Tibial nerve (tissue), 4 donors: ENCODE results near the gene ARIH2. TPM values are rescaled to one million over a fixed set of nuclear protein-coding genes. Genes with fewer than 3 reads are reported as not detected.

Experiments
- DNase-seq, 2 donors: peaks; one replicate each; pipeline ENCODE4 v3.0.0-alpha.2; 2019; ENCODE audit warnings: low spot score in 2 of 2
- H3K27ac ChIP-seq, 4 donors: fragments of 200-600 bp; sonication (generic) in 3 of 4; one replicate each; pipeline ENCODE4 v1.5.1; 2017 to 2019; ENCODE audit warnings: mild to moderate bottlenecking in 1 of 4
- H3K27me3 ChIP-seq, 2 donors: fragments of 200-600 bp; sonication (generic) in 1 of 2; one replicate each; pipeline versions ENCODE4 v1.5.1 to v1.6.0; 2017 to 2019
- H3K36me3 ChIP-seq, 3 donors: fragments of 200-600 bp; sonication (generic); one replicate each; pipeline ENCODE4 v1.5.1; 2018 to 2019
- H3K4me1 ChIP-seq, 4 donors: fragments of 200-600 bp; sonication (generic) in 3 of 4; one replicate each; pipeline ENCODE4 v1.5.1; 2017 to 2019
- H3K4me3 ChIP-seq, 4 donors: fragments of 200-600 bp; sonication (generic) in 3 of 4; one replicate each; pipeline ENCODE4 v1.5.1; 2017 to 2019; ENCODE audit warnings: mild to moderate bottlenecking in 1 of 4, moderate library complexity in 1 of 4
- H3K9me3 ChIP-seq, 4 donors: fragments of 200-600 bp; sonication (generic) in 3 of 4; one replicate each; pipeline ENCODE4 v1.5.1; 2017 to 2019
- EP300 ChIP-seq, 2 donors: sonication (generic); formaldehyde crosslinking; IDR thresholded peaks; one replicate each; pipeline ENCODE4 v1.6.1; 2017; ENCODE audit warnings: antibody characterized with exemption in 2 of 2, mild to moderate bottlenecking in 1 of 2
- POLR2A ChIP-seq, 2 donors: fragments of 450-650 bp; IDR thresholded peaks; one replicate each; pipeline ENCODE4 v1.6.1; 2017; ENCODE audit warnings: antibody characterized with exemption in 2 of 2, mild to moderate bottlenecking in 2 of 2, moderate library complexity in 2 of 2
- WGBS, 2 donors: methylation state at CpG; one replicate each; pipeline ENCODE4 v1.1.5; 2018; 5-methylcytosine and 5-hydroxymethylcytosine counted together
- total RNA-seq, 4 donors: library from RNA; depleted of rRNA; stranded (reverse); fragments of >200 nt; gene quantifications; one replicate each; pipeline ENCODE4 v1.1.0, GENCODE V29; 2016
- TF ChIP-seq, protein P1 (sequence below), 5 experiments: fragments of 200-600 bp in 3 of 5; fragments of 450-650 bp in 2 of 5; sonication (generic) in 3 of 5; IDR thresholded peaks; one replicate each; pipeline ENCODE4 v1.5.1; 2016 to 2019; ENCODE audit warnings: antibody characterized with exemption in 5 of 5, mild to moderate bottlenecking in 3 of 5, moderate library complexity in 2 of 5

The ARIH2 gene
- total RNA-seq, 4 donors from 2014 or later, result 68.8 to 115 (median 94.4) TPM

DNA sequence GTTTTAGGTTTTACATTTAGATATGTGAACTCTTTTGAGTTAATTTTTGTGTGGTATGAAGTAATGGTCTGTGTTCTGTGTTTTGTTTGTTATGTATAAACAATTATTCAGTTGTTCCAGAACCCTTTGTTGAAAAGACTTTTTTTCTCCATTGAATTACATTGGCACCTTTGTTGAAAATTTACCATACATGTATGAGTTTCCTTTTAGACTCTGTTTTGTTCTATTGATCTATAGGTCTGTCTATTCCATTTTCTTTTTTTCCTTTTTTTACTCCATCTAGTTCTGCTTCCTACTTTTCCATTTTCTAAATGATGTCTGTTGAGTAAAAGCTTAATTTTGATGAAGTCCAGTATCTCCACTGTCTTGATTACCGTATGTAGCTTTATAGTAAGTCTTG, 31.4 kb downstream of the ARIH2 start:
- 44 to 68% methylated on average over 1 of the region's 1 CpG for WGBS, 2 donors
- H3K4me3 ChIP-seq, result no peak overlapping the region
- peaks cover 0 to 34% (median 0%) of the 10 kb centered on the region in 3 donors for H3K36me3 ChIP-seq
- TF ChIP-seq EP300 (IDR thresholded peaks at IDR 0.05) (no peak), POLR2A (IDR thresholded peaks at IDR 0.05) (no peak)
- TF ChIP-seq, protein P1, sequence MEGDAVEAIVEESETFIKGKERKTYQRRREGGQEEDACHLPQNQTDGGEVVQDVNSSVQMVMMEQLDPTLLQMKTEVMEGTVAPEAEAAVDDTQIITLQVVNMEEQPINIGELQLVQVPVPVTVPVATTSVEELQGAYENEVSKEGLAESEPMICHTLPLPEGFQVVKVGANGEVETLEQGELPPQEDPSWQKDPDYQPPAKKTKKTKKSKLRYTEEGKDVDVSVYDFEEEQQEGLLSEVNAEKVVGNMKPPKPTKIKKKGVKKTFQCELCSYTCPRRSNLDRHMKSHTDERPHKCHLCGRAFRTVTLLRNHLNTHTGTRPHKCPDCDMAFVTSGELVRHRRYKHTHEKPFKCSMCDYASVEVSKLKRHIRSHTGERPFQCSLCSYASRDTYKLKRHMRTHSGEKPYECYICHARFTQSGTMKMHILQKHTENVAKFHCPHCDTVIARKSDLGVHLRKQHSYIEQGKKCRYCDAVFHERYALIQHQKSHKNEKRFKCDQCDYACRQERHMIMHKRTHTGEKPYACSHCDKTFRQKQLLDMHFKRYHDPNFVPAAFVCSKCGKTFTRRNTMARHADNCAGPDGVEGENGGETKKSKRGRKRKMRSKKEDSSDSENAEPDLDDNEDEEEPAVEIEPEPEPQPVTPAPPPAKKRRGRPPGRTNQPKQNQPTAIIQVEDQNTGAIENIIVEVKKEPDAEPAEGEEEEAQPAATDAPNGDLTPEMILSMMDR (IDR thresholded peaks at IDR 0.05), result no peak
- H3K27ac ChIP-seq, result no peak overlapping the region
- H3K9me3 ChIP-seq, result no peaks in the 10 kb centered on the region
- no peaks in the 10 kb centered on the region for H3K27me3 ChIP-seq
- H3K4me1 ChIP-seq, result peaks cover 0 to 18% (median 0%) of the 10 kb centered on the region in 4 donors
- DNase-seq, result no peak

DNA sequence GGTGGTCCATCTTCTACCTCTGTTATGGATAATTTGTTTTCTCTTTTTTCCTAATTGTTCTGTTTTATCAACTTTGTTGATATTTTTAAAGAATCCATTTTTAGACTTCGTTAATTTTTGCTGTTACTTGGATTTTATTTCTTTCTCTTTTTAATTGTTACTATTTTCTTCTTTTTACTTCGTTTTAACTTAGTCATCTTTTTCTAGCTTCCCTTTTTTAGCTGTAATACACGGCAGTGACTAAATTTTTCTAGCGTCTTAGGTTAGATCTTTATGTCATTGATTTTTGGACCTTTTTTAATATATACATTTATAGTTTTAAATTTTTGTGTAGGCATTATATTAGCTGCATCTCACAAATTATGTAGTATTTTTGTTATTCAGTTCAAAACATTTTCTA, 33.1 kb downstream of the ARIH2 start:
- Histone ChIP-seq H3K36me3 (peaks cover 0 to 26% (median 0%) of the 10 kb centered on the region in 3 donors), H3K27ac (no peak overlapping the region), H3K4me1 (peaks cover 0 to 22% (median 0%) of the 10 kb centered on the region in 4 donors), H3K27me3 (no peaks in the 10 kb centered on the region), H3K9me3 (no peaks in the 10 kb centered on the region), H3K4me3 (no peak overlapping the region)
- DNase-seq, result no peak
- TF ChIP-seq, protein P1 (IDR thresholded peaks at IDR 0.05), result no peak
- TF ChIP-seq POLR2A (IDR thresholded peaks at IDR 0.05), result no peak
- no peak for TF ChIP-seq EP300 (IDR thresholded peaks at IDR 0.05)
- 82 to 90% methylated on average over 4 of the region's 4 CpGs for WGBS, 2 donors

DNA sequence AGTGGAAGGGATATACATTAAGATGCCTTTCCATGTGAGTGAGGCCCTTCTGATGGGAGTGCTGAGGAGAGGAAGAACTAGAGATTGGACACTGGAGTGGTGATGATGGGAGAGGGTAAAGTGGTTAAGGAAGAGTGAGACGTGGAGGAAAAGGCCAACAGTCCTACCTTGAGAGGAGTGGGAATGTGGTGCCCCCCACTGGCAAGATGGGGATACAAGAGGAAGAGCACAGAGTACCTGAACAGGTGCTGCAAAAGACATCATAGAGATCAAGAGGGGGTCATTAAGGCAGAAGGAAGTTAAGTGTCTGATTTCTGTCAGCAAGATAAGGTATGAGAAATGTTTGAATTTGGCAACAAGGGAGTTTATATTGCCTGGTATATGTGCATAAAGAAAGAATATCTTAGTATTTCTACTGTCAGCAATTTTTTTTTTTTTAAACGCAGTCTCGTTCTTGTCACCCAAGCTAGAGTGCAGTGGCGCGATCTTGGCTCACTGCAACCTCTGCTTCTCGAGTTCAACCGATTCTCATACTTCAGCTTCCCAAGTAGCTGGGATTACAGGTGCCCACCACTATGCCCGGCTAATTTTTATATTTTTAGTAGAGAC, 34.0 kb downstream of the ARIH2 start:
- no peak for DNase-seq
- H3K4me1 ChIP-seq, result peaks cover 0 to 22% (median 0%) of the 10 kb centered on the region in 4 donors
- peaks cover 0 to 25% (median 0%) of the 10 kb centered on the region in 3 donors for H3K36me3 ChIP-seq
- H3K27me3 ChIP-seq, result no peaks in the 10 kb centered on the region
- no peak overlapping the region for H3K27ac ChIP-seq
- TF ChIP-seq, protein P1 (IDR thresholded peaks at IDR 0.05), result peak in 1 of 5 experiments; percentile 29
- TF ChIP-seq POLR2A (IDR thresholded peaks at IDR 0.05), result no peak
- WGBS, 2 donors, result 81% methylated on average over 8 of the region's 8 CpGs
- no peaks in the 10 kb centered on the region for H3K9me3 ChIP-seq
- H3K4me3 ChIP-seq, result no peak overlapping the region

DNA sequence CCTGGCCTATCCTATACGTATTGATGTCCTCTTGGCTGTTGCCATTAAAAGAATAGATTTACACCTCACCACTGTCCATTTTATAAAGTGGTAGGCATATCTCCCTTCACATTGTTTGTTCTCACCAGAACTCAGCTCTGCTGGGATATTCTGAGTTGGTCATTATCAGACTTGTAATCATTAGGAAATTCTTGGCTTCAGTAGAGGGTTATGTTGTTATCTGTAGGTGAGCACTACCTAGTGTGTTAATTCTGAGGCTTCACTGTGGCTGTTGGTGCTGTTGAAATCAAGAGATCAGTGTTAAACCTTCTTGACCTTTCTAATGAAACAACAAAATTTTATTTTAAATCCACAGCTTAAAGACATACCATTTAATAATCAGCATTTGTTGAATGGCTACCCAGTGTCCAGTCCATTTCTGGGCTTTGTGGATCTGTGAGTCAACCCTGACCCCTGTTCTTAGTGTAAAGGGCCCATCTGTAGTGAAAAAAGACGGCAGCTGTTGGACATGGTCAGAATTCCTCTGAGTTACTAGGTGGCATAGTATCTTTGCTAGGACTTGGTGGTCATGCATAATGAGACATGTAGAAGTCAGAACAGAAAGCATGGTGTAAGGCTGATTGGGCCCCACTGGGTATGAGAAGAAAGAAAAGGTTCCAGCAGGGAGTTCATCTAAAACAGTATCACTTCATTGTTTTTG, 38.5 kb downstream of the ARIH2 start:
- Histone ChIP-seq H3K9me3 (no peaks in the 10 kb centered on the region), H3K4me3 (no peak overlapping the region), H3K27me3 (no peaks in the 10 kb centered on the region), H3K4me1 (peaks cover 0 to 13% (median 0%) of the 10 kb centered on the region in 4 donors), H3K27ac (no peak overlapping the region), H3K36me3 (peaks cover 0 to 41% (median 0%) of the 10 kb centered on the region in 3 donors)
- no peak for DNase-seq
- 85 to 95% methylated on average over 2 of the region's 2 CpGs for WGBS, 2 donors
- TF ChIP-seq EP300 (IDR thresholded peaks at IDR 0.05) (no peak), POLR2A (IDR thresholded peaks at IDR 0.05) (no peak)
- TF ChIP-seq, protein P1 (IDR thresholded peaks at IDR 0.05), result no peak

DNA sequence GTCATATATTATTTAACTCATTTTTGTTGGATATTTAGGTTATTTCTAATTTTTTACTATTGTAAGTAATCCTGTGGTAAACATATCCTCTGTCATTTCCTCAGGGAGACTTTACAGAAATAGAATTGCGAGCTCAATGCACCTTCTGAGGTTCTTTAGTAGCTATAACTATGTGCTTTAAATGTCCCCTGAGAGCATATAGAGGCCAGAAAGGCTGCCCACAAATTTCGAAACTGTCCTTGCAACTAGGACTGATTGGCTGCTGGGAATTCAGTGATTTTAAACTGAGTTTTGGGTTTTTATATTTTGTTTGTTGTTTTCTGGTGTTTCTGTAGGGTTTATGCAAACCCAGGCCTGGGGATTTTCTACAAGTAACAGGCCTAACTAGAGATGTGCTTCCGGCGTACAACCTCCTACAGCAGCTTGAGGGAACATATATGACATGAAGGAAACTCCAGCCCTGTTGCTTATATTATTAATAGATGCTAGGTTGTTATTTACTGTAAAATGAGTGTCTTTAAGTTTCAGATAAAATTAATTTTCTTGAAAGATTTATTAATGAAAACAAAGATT, 42.3 kb downstream of the ARIH2 start:
- WGBS, 2 donors, result 70 to 73% methylated on average over 4 of the region's 4 CpGs
- TF ChIP-seq POLR2A (IDR thresholded peaks at IDR 0.05) (no peak), EP300 (IDR thresholded peaks at IDR 0.05) (no peak)
- TF ChIP-seq, protein P1 (IDR thresholded peaks at IDR 0.05), result no peak
- Histone ChIP-seq H3K27me3 (no peaks in the 10 kb centered on the region), H3K4me1 (no peaks in the 10 kb centered on the region), H3K27ac (no peak overlapping the region), H3K9me3 (no peaks in the 10 kb centered on the region), H3K4me3 (no peak overlapping the region), H3K36me3 (peaks cover 0 to 52% (median 0%) of the 10 kb centered on the region in 3 donors)
- no peak for DNase-seq
